Adipose tissue (tissue), 3 donors: ENCODE measurements around the gene ATXN1L. TPM values are rescaled to one million over a fixed set of nuclear protein-coding genes. Genes with fewer than 3 reads are reported as not detected.
"Not testable (repeated sequence)": the region's sequence is repeated elsewhere in the genome, so short reads cannot be mapped to it uniquely, and the experiment has no call there.

Experiments
- H3K27ac ChIP-seq: one replicate; pipeline ENCODE4 v1.5.1; 2013; ENCODE audit warnings: low read depth, low read length
- WGBS, 3 donors: extraction: QIAGEN DNeasy Blood & Tissue Kit; methylation state at CpG; one replicate each; pipeline ENCODE4 v1.1.7; 2013; 5-methylcytosine and 5-hydroxymethylcytosine counted together
- polyA plus RNA-seq, 3 donors: library from polyadenylated mRNA; stranded (reverse); fragments of 200-250 nt; gene quantifications; one replicate each; pipeline ENCODE4 v1.2.3, GENCODE V29; 2013
- donor health status: healthy with polysubstance abuse.
- donor health status: Bipolar disorder and iron deficiency.
- donor health status: healthy.

Gene ATXN1L
- polyA plus RNA-seq, 3 donors: 8.3 to 17.6 (median 15.0) TPM

GRCh38 chr16:71883168-71883848 lies 37.5 kb downstream of the ATXN1L start:
- H3K27ac ChIP-seq: no peak overlapping the region
- 1% methylated on average over 21 to 46 of the region's 46 CpGs for WGBS, 3 donors

GRCh38 chr16:71883849-71884638 lies 38.3 kb downstream of the ATXN1L start, which contains the start of gene ZNF821:
Gene ZNF821 (minus strand): TSS chr16:71884182. CDS start chr16:71879946, 4,236 bp downstream.
- 0 to 1% (median 0%) methylated on average over 45 to 85 of the region's 85 CpGs for WGBS, 3 donors
- peak within 1 kb of the TSS; percentile 72 for H3K27ac ChIP-seq

GRCh38 chr16:71885261-71885650 lies 39.5 kb downstream of the ATXN1L start:
- 38 to 42% (median 42%) methylated on average over 4 of the region's 4 CpGs for WGBS, 3 donors

GRCh38 chr16:71889147-71889546 lies 43.4 kb downstream of the ATXN1L start:
- 83 to 98% (median 97%) methylated on average over 3 of the region's 3 CpGs for WGBS, 3 donors
- H3K27ac ChIP-seq: no peak overlapping the region

More at GRCh38 chr16:71885261-71885650, 39.5 kb downstream of the ATXN1L start:
- H3K27ac ChIP-seq: no peak overlapping the region

- H3K27ac ChIP-seq: no peak overlapping the region
- WGBS, 3 donors: 38 to 40% (median 39%) methylated on average over 7 of the region's 7 CpGs
Measured at GRCh38 chr16:71893888-71894228, 48.1 kb downstream of the ATXN1L start.

- 0 to 1% (median 0%) methylated on average over 31 of the region's 31 CpGs for WGBS, 3 donors
- peak overlapping the region; percentile 78 for H3K27ac ChIP-seq
Measured at GRCh38 chr16:71894229-71894920, 48.6 kb downstream of the ATXN1L start.

GRCh38 chr16:71894921-71895678 lies 49.3 kb downstream of the ATXN1L start, which contains the start of gene IST1:
Gene IST1 (plus strand): TSS chr16:71895531. CDS start chr16:71915641, 20,110 bp downstream.
- peak within 1 kb of the TSS; percentile 90 for H3K27ac ChIP-seq
- 0% methylated on average over 59 to 67 of the region's 67 CpGs for WGBS, 3 donors

- 0% methylated on average over 38 to 44 of the region's 44 CpGs for WGBS, 3 donors
- H3K27ac ChIP-seq: peak overlapping the region; percentile 90
Measured at GRCh38 chr16:71895679-71896365, 50.0 kb downstream of the ATXN1L start.

GRCh38 chr16:71896764-71897368 lies 51.1 kb downstream of the ATXN1L start:
- 42 to 53% (median 43%) methylated on average over 15 of the region's 15 CpGs for WGBS, 3 donors
- H3K27ac ChIP-seq: no peak overlapping the region

GRCh38 chr16:71899171-71899570 lies 53.4 kb downstream of the ATXN1L start:
- no peak overlapping the region for H3K27ac ChIP-seq
- WGBS, 3 donors: 95 to 100% (median 96%) methylated on average over 4 of the region's 4 CpGs

- 86 to 91% (median 89%) methylated on average over 5 of the region's 5 CpGs for WGBS, 3 donors
- H3K27ac ChIP-seq: no peak overlapping the region
Measured at GRCh38 chr16:71902656-71903365, 57.0 kb downstream of the ATXN1L start.

- WGBS, 3 donors: 84 to 88% (median 86%) methylated on average over 2 of the region's 2 CpGs
- no peak overlapping the region for H3K27ac ChIP-seq
Measured at GRCh38 chr16:71903608-71904007, 57.8 kb downstream of the ATXN1L start.

- no peak overlapping the region for H3K27ac ChIP-seq
- WGBS, 3 donors: 82 to 86% (median 83%) methylated on average over 9 of the region's 9 CpGs
Measured at GRCh38 chr16:71904239-71904638, 58.5 kb downstream of the ATXN1L start.

- WGBS, 3 donors: 61 to 87% (median 65%) methylated on average over 6 of the region's 6 CpGs
- H3K27ac ChIP-seq: not testable (repeated sequence)
Measured at GRCh38 chr16:71905765-71906164, 60.0 kb downstream of the ATXN1L start.
